Activated CD4-positive, alpha-beta T cell treated with anti-CD3 and anti-CD28 coated beads, Interleukin-2, amount 50 U/mL, for 4 hours (primary cell): ENCODE measurements around the gene ABHD8.
A peak's percentile ranks its signal among the peaks of the same experiment; 100 is the strongest.
"Not testable (repeated sequence)": the region's sequence is repeated elsewhere in the genome, so short reads cannot be mapped to it uniquely, and the experiment has no call there.

Experiments used
- DNase-seq, 2 experiments: peaks; one replicate each; pipeline ENCODE4 v3.0.0-alpha.2; 2020

ABHD8 gene

DNA sequence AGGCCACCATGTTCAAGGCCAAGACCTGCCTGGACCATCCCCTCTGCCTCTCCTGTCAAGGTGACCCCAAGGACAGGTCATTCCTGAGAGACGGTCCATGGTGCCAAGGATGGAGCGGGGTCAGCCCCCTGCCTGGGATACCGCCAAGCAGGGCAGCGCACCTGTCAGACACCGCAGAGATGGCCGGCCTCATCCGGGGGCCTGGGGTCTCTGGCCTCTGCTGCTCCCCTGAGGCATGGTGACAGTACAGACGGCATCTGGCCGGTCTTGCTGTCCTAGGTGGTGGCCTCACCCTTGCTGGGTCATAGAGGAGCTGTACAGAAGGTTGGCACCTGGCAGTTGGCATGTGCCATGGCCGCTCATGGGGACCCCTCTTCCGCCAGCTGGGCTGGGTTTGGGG is 17.2 kb upstream of the ABHD8 start:
- DNase-seq, result no peak

DNA sequence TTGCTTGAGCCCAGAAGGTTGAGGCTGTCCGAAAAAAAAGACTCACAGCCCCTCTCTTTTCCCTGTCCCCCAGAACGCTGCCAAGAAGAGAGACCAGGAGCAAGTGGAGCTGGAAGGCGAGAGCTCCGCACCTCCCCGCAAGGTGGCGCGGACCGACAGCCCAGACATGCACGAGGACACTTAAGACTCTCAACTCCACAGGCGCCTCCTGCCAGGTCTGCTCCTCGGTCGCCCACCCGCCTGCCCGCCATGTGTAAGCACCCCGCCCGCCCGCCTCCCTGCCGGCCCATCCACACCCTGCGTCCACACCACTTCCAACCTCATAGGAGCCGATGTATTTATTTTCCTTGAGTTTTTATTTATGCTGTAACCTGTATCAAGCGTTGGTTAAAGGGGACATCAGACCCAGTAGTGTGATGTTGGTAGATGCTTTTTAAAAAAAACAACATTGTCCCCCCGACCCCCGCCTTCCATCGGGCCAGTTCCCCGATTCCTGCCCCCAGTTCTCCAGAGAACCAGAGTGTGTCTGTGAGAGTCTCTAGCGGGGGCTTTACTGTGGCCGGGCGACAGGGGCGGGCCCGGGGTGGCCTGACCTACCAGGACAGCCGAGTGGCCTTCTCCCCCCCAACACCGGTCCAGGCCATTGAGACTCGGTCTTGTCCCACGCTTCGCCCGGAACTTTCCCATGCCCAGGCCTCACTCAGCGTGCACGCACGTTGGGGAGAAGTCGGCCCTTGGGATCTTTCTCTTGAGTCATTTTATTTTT is 16.4 kb upstream of the ABHD8 start:
- no peak for DNase-seq

DNA sequence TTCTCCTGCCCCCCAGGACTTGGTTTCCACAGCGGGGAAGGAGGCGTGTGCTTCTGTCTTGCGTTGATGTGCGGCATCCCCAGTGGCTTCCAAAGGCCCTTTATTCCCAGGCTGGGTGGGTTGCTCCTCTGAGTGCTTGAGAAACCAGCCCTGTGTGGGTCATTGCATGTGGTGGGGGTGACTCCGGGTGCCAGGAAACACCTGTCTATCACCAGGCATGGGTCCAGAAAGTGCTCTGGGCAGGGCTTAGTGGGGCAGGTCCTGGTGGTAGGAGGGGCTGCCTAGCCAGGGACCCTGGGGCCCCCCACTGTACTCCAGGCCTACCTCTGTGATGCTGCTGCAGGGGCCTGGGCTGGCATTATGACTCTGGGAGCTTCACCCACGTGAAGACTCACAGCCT is 15.7 kb upstream of the ABHD8 start:
- DNase-seq, result no peak

DNA sequence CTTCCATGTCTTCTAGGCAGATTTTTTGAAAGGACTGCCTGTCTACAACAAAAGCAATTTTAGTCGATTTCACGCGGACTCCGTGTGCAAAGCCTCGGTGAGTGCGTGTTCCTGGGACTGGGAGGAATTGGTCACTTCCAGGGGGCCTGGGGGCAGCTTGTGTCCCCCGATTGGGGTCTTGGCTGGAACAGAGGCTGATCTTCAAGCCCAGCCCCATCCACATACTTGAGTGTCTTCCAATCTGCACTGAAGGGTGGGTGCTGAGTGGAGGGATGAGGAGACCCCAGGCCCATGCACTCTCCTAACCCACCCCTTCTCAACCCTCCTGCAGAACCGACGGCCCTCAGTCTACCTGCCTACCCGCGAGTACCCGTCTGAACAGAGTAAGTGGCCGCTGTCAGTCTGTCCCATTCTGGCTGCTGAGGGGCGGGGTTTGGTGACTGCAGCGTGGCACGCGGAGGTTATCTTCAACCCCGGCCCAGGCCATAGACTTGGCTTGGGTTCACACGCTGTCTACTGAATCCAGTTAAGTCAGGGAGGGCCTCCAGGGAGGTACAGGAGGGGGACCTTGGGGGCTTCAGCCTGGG is 10.9 kb upstream of the ABHD8 start:
- no peak for DNase-seq

DNA sequence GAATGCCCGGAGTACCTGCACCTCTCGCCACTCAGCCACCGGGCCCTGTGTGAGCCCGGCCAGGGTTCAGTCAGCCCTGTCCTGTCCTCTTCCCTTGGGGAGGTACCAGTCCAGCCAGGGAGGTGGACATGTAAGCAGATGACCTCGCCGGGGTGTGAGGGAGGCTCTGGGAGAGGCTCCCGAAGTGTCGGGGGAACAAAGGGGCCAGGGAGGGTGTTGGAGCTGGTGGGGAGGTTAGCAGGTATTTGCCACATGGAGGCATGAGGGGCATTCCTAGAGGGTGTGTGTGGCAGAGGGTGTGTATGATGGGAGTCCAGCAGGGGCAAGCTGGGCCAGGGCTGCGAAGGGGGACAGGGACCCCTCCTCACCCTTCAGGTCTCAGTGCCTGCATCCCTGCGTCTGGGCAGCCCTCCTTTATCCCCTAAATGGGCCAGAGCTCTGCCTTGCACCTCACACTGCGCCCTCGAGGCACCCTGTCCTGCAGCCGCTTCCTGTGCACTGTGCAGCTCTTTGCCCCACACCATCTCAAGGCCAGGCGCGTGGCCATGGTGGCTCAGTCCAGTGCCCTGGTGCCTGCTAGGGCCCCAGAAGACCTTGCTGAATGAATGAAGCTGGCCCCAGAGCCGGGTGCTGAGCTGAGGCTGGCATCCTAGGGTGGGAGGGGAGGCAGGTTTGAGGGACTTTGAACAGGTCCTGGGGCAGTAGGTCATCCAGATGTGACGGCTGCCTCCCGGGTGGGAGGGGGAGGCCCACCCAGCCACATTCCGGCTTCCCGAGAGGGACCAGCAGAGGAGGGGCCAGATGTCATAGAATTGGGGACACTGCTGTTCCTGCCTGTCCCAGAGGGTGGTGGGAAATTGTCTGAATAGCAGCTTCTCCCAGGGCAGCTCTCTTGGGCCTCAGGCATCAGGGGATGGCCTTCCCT is 9.2 kb upstream of the ABHD8 start:
- DNase-seq, result no peak

DNA sequence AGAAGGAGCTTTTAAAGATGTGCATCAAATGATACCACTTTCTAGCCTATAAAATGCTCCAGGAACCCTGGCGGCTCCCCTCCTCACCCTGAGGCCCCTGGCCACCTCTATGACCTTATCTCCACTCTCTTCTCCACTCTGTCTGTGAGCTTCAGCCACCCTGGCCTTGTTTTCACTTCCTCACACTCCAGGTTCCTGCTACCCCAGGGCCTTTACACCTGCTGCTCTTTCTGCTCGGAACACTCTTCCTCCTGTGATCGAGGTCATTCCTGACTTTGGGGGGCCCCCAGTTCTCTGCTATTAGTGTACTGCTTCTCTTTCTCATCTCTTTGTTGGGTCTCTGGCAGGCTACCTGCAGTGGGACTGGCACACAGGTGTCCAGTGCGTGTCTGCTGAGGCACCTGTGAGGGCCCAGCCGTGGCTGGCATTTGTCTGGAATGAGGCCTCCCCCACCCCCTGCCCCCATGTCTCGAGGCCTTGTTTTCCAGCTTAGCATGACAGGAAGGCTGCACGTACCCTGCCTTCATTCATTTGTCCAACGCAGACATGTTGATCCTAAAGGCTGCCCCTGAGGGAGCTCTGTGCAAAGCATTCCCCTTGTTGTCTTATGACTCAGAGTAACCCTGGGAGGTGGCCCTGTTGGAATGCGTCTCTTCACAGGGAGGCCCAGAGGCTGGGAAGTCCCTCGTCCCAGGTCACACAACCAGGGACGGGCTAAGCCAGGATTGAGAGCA is 8.4 kb upstream of the ABHD8 start:
- no peak for DNase-seq

DNA sequence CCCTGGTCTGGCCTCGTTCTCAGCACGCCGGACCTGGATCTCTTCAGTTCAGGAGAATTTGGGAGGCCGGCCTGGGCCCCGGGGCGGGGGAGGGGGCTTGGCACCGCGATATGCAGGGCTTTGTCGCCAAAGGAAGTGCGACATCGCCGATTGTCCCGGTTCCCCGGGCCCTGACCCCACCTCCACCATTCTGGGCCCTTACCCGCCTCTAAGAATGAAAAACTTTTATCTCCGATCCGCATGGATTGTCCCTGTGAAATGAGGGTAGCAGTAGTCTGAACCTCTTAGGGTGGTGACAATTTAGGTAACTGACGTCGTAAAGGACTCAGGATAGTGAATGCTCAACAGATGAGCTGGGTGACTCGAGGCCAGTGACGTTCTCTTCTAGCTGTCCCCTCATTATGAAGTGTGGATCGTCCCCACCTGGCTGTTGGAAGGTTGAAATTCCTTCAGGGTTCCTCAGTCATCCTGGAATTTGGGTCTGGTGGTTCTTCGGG is 6.8 kb upstream of the ABHD8 start:
- DNase-seq, result no peak

DNA sequence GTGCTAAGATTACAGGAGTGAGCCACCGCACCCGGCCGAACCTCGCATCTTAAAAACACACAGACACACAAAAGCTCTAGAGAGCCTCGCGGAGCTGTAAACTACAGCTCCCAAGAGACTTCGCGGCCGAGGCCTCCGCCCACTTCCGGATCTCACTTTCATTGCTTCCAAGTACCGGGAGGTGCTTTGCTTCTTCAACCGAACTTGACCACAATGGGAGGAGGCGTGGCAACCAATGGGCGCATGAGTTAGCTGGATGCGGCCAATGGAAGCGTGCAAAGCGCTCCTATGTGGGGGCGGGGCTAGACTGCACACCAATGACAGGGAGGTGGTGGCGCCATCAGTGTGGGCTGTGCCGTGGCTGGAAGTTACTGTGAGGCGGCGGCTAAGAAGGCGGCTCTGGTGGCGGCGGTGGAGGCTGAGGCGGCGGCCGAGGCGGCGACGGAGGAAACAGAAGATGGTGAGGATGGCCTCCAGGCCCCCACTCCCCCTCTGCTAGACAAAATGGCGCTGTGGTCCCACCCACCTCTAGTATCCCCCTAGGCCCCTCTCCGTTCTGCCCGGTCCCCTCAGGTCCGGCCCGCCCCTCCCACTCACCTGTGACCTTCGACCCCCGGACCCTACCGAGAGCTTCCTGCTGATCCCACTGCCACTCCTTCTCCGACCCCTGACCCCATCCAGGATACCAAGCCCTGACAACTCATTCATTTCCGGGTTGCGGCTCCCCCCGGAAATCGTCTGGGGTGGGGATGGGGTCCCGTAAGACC is 6.2 kb upstream of the ABHD8 start, which contains the start of gene DDA1:
Gene DDA1, plus strand, starts transcription at position 366 of the 767 bp plus-strand sequence. Its CDS starts 92 bp downstream, at position 458.
- DNase-seq, result peak; percentile 99

DNA sequence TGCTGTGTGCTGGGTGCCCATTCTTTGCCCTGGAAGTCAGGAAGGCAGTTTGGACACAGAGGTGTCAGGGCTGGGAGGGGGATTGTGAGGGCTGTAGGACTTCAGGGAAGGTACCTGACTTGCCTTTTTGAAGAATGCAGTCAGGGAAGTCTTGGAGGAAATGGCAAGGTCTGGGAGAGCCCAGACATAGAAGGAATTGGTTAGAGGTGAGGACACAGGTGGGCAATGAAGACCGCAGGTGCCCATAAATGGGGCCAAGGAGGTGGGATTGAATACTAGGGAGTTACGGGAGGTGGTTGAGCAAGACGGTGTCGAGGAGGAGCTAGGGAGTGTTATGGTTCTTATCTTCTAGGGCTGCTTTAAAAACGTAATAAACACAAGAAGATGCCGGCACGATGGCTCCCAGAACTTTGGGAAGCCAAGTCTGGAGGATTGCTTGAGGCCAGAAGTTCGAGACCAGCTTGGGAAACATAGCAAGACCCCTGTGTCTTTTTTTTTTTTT is 4.7 kb upstream of the ABHD8 start:
- no peak for DNase-seq

DNA sequence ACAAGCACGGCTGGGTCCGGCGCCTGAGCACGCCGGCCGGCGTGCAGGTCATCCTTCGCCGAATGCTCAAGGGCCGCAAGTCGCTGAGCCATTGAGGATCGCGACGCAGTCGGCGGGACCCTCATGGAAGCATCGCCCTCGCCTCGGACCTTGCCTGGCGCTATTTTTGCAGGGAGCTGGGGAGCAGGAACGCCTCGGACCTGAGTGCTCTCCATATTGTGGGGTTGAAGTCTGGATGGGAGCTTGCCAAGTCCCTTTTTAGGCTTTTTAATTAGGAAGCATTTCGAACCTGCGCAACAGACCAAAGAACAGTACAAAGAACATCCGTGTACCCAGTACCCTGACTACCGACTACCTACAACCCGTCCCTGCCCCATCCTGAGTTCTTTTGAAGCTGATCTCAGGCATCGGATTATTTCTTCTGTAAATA is 3.1 kb upstream of the ABHD8 start:
- no peak for DNase-seq

DNA sequence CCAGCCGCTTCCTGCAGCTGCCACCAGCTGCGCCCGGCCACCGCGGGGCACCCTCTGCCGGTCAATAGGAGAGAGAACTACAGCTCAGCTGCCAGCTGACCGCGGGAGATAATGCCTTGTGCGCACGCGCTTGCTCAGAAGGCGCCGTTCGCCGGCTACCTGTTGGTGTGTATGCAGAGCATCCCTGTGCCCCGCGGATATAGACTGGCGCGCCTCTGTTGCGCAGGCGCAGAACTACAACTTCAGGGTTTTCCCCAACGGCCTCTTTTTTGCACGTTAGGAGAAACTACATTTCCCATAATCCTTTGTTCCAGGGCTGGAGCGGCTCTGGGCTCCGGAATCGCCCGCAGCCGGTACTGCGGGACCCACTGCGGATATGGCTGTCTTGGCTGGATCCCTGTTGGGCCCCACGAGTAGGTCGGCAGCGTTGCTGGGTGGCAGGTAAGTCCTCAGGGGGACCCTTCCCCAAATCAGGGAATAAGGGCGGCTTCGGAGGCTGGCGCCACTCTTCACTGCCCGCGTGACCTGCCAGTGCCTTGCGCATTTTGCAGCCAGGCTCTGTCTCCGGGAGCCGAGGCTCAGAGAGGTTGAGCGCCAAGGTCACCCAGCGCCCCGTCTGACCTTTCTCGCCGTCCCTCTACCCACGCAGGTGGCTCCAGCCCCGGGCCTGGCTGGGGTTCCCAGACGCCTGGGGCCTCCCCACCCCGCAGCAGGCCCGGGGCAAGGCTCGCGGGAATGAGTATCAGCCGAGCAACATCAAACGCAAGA is 2.5 kb upstream of the ABHD8 start, which contains the start of gene MRPL34:
Gene MRPL34, plus strand, starts transcription at position 356 of the 768 bp plus-strand sequence. Its CDS starts 21 bp downstream, at position 377.
- peak; percentile 88 to 90 for DNase-seq

DNA sequence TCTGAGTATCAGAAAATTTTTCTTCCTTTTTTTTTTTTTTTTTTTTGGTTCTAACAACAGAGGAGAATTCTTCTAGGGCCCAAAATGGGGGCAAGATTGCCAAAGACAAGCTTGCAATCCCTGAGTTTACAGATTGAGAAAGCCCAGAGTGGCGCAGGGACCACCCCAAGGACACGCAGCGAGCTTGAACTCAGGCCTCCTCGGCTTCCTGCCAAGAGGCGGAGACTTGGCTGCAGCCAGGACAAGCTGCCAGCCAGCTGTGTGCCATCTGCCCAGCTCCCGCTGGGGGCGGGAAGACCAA is 1.9 kb upstream of the ABHD8 start:
- DNase-seq, result no peak

DNA sequence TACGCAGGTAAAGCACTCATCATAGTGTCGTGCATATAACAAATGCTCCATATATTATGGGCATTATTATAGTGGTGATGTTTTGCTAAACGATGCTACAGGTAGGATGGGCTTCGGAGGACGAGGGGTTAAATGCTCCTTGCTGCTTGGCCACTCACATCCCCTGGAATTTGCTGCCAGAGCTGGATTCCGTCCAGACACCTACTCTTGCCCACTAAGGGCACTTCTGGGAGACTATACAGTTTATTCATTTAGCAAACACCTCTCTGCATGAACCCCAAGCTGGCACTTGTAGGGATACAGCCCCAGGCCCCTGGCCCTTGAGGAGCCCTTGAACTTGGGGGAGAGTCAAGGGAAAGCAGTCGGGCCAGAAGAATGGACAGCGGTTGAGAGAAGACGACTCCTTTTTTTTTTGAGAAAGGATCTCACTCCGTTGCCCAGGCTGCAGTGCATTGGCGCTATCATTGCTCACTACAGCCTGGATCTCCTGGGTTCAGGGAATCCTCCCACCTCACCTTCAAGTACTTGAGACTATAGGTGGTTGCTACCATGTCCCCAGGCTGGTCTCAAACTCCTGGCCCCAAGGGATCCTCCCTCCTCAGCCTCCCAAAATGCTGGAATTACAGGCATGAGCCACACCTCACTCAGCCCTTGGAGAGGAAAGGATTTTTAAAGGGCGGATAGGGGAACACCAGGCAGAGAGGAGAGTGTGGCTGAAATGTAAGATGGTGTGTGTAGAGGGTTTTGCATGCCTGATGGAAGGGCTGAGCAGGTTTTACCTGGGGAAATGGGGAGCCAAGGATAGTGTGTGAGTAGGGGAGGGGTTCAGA is 1.4 kb upstream of the ABHD8 start:
- no peak for DNase-seq

DNA sequence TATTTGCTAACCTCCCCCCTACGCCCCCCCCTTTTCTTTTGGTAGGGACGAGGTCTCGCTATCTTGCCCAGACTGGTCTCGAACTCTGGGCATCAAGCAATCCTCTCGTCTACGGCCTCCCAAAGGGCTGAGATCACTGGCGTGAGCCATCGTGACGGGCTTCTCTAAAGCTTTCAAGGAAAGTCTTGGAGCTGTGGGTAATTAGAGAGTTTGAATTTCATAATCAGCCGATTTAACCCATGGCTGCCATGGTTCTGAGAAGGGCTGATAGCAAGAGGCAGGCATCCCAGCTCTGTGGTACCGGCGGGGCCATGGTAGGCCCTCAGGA is 679 bp upstream of the ABHD8 start:
- DNase-seq, result no peak

DNA sequence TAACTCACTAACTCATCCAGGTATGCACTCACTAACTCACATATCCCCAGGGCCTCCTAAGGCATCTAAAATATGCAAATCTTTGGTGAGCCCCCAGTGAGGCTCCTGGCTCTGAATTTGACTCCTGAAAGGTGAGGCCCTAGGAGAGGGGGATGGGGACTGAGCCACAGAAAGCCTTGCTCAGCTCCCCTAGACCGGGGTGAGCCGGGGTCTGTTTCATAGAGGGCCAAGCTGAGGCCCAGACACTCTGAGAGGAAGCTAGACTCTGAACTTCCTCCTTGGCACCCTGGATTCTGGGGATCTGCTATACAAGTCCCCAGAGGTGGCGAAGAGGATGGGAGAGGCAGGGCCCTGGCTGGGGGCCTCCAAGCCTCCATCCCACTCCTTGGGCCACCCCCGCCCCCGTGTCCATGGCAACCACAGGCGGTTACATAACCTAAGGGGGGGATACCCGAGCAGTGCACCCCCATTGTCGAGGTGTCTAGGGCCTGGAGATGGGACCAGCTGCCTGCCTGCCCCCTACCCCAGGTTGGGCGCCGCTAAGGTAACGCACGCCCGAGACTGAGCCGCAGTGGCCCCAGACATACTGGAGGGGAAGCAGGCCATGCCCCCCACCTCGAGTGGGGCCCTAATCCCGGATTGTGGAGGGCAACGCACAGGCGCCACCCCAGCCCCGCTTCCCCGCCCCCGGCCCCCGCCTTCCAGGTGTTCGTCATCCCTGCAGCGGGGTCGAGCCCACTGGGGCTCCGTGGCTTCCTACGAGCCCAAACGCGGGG is 646 bp downstream of the ABHD8 start:
- peak; percentile 25 to 28 for DNase-seq

DNA sequence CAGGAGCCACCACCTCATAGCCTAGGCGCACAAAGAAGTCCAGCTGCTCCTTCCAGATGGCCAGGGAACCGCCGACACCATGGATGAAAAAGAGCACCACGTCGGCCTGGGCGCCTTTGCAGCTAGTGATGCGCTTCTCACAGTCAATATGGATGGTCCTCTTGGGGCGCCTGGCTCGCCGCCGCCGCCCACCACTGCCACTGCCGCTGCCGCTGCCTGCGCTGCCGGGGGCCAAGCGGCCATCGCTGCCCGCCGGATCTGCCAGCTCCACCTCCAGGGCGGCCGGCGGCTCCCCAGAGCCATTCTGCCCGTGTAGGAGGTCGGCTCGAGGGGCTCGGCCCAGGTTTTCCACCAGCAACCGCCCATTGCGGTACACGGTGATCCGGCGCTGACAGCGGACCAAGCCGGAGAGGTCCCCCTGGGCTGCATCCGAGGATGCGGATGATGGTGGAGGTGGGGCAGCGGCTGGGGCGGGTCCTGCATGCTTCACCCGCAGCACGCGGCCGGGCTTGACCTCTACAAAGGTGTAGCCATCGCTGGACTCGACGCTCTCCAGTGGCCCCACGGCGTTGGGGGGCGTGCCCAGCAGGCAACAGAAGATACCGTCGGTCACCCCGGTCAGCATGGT is 2.1 kb downstream of the ABHD8 start:
- DNase-seq, result no peak

DNA sequence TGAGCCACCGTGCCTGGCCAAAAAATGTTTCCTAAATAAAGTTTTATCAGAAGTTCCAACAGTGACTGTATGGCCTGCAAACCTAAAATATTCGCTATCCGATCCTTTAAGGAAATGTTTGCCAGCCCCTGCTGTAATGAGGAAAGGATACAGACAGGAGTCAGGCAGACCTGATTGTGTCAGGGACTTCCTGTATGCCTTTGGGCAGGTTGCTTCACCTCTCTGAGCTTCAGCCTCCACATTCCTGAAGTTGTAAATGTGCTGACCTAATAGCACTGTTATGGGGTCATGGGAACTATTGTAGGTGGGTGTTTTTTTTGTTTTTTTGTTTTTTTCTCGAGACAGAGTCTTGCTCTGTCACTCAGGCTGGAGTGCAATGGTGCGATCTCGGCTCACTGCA is 6.2 kb downstream of the ABHD8 start:
- no peak for DNase-seq

DNA sequence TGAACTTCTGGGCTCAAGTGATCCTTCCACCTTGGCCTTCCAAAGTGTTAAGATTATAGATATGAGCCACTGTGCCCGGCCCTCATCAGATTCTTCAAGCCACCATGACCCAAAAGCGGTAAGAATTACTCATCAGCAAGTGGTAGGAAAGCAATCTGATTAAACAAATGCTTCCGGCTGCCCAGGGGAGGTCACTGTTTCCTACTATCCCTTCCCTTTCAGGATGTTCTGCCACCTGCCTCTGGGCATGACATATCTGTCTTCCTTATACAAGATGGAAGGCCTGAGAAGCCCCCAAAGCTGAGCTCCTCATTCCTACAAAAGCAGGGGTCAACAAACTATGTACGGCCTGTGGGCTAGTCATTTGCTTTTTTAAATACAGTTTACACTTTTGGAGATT is 7.0 kb downstream of the ABHD8 start:
- DNase-seq, result no peak

DNA sequence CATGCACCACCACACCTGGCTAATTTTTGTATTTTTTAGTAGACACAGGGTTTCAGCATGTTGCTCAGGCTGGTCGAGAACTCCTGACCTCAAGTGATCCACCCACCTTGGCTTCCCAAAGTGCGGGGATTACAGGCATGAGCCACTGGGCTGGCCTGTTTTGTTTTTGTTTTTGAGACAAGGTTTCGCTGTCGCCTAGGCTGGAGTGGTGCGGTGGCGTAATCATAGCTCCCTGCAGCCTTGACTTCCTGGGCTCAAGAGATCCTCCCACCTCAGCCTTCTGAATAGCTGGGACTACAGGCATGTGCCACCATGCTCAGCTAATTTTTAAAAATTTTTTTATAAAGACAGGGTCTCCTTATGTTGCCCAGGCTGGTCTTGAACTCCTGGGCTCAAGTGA is 7.7 kb downstream of the ABHD8 start:
- DNase-seq, result not testable (repeated sequence)
